WTC11 (cell line): ENCODE results near the gene PRICKLE3. TPM values are rescaled to one million over a fixed set of nuclear protein-coding genes. Genes with fewer than 3 reads are reported as not detected.

Experiments used
- ATAC-seq: fragments of 200-7000 bp; cut with Tn5 transposase; 2 replicates; pipeline ENCODE4 v1.10.0; 2021; ENCODE audit warnings: mild to moderate bottlenecking, moderate library complexity
- CTCF ChIA-PET: fragments of 300-600 bp; sonication (Branson Sonifier 250); formaldehyde crosslinking; loops from one replicate; lab custom pipeline; 2021; ENCODE audit warnings: antibody characterized with exemption; lab: Charles Lee
- POLR2A ChIA-PET: fragments of 350-600 bp; sonication (Branson Sonifier 250); formaldehyde crosslinking; loops from one replicate; lab custom pipeline; 2021; ENCODE audit warnings: antibody characterized with exemption; lab: Charles Lee
- DNase-seq: peaks from one replicate; pipeline ENCODE4 v3.0.0; 2021; ENCODE audit warnings: low spot score
- H3K27ac Mint-ChIP-seq: 2 replicates; pipeline ENCODE4 v1.8.0; 2021; ENCODE audit warnings: mixed read lengths
- H3K27me3 Mint-ChIP-seq: 2 replicates; pipeline ENCODE4 v1.8.0; 2021; ENCODE audit warnings: low read depth, mild to moderate bottlenecking, moderate library complexity, mixed read lengths
- H3K36me3 Mint-ChIP-seq: 2 replicates; pipeline ENCODE4 v1.8.0; 2021; ENCODE audit warnings: mixed read lengths
- H3K4me1 Mint-ChIP-seq: 2 replicates; pipeline ENCODE4 v1.8.0; 2022; ENCODE audit warnings: mixed read lengths
- H3K4me3 Mint-ChIP-seq: 2 replicates; pipeline ENCODE4 v1.8.0; 2021; ENCODE audit warnings: mild to moderate bottlenecking, moderate library complexity, mixed read lengths
- H3K9me3 Mint-ChIP-seq: 2 replicates; pipeline ENCODE4 v1.8.0; 2021; ENCODE audit warnings: mixed read lengths
- AFF4 ChIP-seq: sonication (generic); formaldehyde crosslinking; IDR thresholded peaks from 2 replicates; pipeline ENCODE4 v1.8.1; 2023; ENCODE audit warnings: mild to moderate bottlenecking, missing genetic modification reagents, borderline replicate concordance
- ATF1 ChIP-seq: sonication (generic); formaldehyde crosslinking; IDR thresholded peaks from 2 replicates; pipeline ENCODE4 v1.8.1; 2023; ENCODE audit warnings: mild to moderate bottlenecking, moderate library complexity, missing genetic modification reagents
- CREM ChIP-seq: sonication (generic); formaldehyde crosslinking; IDR thresholded peaks from 2 replicates; pipeline ENCODE4 v1.8.1; 2022; ENCODE audit warnings: mild to moderate bottlenecking, missing genetic modification reagents, moderate library complexity
- E2F4 ChIP-seq: sonication (generic); formaldehyde crosslinking; IDR thresholded peaks from 2 replicates; pipeline ENCODE4 v1.8.1; 2022; ENCODE audit warnings: low read depth, mild to moderate bottlenecking, moderate library complexity, missing genetic modification reagents, borderline replicate concordance
- E2F5 ChIP-seq: sonication (generic); formaldehyde crosslinking; IDR thresholded peaks from 2 replicates; pipeline ENCODE4 v1.8.1; 2022; ENCODE audit warnings: mild to moderate bottlenecking, moderate library complexity, missing genetic modification reagents
- MAX ChIP-seq: sonication (generic); formaldehyde crosslinking; IDR thresholded peaks from 2 replicates; pipeline ENCODE4 v1.8.0; 2022; ENCODE audit warnings: mild to moderate bottlenecking, missing genetic modification reagents
- MXD4 ChIP-seq: fragments of 250-450 bp; sonication (Bioruptor Pico); IDR thresholded peaks from 2 replicates; pipeline ENCODE4 v1.8.0; 2021; ENCODE audit warnings: mild to moderate bottlenecking, moderate library complexity, borderline replicate concordance
- NFATC4 ChIP-seq: fragments of 250-450 bp; sonication (Bioruptor Pico); IDR thresholded peaks from 2 replicates; pipeline ENCODE4 v1.9.0; 2021; ENCODE audit warnings: mild to moderate bottlenecking
- RELA ChIP-seq: sonication (generic); formaldehyde crosslinking; IDR thresholded peaks from 2 replicates; pipeline ENCODE4 v1.8.1; 2022; ENCODE audit warnings: missing genetic modification reagents, mild to moderate bottlenecking, borderline replicate concordance
- SMAD4 ChIP-seq: sonication (generic); formaldehyde crosslinking; IDR thresholded peaks from 2 replicates; pipeline ENCODE4 v1.8.0; 2022; ENCODE audit warnings: mild to moderate bottlenecking, missing genetic modification reagents
- TCF7 ChIP-seq: sonication (generic); formaldehyde crosslinking; IDR thresholded peaks from 2 replicates; pipeline ENCODE4 v1.8.0; 2022; ENCODE audit warnings: mild to moderate bottlenecking, low read depth, missing genetic modification reagents, moderate library complexity
- ZNF138 ChIP-seq: sonication (generic); formaldehyde crosslinking; conservative IDR thresholded peaks from 2 replicates; pipeline ENCODE4 v1.8.1; 2022; ENCODE audit warnings: mild to moderate bottlenecking, moderate library complexity, missing genetic modification reagents
- ZNF219 ChIP-seq: sonication (generic); formaldehyde crosslinking; IDR thresholded peaks from 2 replicates; pipeline ENCODE4 v1.8.0; 2023; ENCODE audit warnings: missing genetic modification reagents, mild to moderate bottlenecking, borderline replicate concordance
- ZNF317 ChIP-seq: sonication (generic); formaldehyde crosslinking; IDR thresholded peaks from 2 replicates; pipeline ENCODE4 v1.8.1; 2023; ENCODE audit warnings: low read depth, mild to moderate bottlenecking, moderate library complexity, missing genetic modification reagents, borderline replicate concordance
- ZNF512 ChIP-seq: sonication (generic); formaldehyde crosslinking; IDR thresholded peaks from 2 replicates; pipeline ENCODE4 v1.8.1; 2022; ENCODE audit warnings: missing genetic modification reagents, borderline replicate concordance
- total RNA-seq: library from RNA; stranded (reverse); gene quantifications from 3 replicates; pipeline ENCODE4 v1.2.3, GENCODE V29; 2021

PRICKLE3 gene
- total RNA-seq, 1 experiment from 2014 or later = 14.6 TPM

- peak overlapping the region; percentile 79; the same call in 1 of the 2 replicates for H3K27ac Mint-ChIP-seq
- H3K4me1 Mint-ChIP-seq = peaks cover 22% of the 10 kb centered on the region
- H3K27me3 Mint-ChIP-seq = no peaks in the 10 kb centered on the region; the same call in 1 of the 2 replicates
- H3K9me3 Mint-ChIP-seq = no peaks in the 10 kb centered on the region
- POLR2A ChIA-PET = interaction anchor here (0.6 to 0.9 kb wide), 2 partner anchors 23 to 55 kb away, joined by 3 to 6 read pairs; no protein-coding TSS in a partner anchor
- TF ChIP-seq SMAD4 (CRISPR knock-in tag) (no peak), TCF7 (CRISPR knock-in tag) (no peak), MXD4 (CRISPR knock-in tag) (no peak), RELA (CRISPR knock-in tag) (no peak), ATF1 (CRISPR knock-in tag) (no peak), ZNF219 (CRISPR knock-in tag) (no peak)
- no peak for ATAC-seq
- peak overlapping the region; percentile 77 for H3K4me3 Mint-ChIP-seq
- H3K36me3 Mint-ChIP-seq = peaks cover 7% of the 10 kb centered on the region
- DNase-seq = no peak
- CTCF ChIA-PET = interaction anchor here (0.6 to 1.0 kb wide), 3 partner anchors 20 to 76 kb away, joined by 4 to 6 read pairs (median 6); no protein-coding TSS in a partner anchor
These were observed 838 bp upstream of the PRICKLE3 start for GRCh38 chrX:49187028-49187394.

- ChIA-PET POLR2A (interaction anchor here (0.6 to 1.2 kb wide), 3 partner anchors 17 to 182 kb away, joined by 3 to 5 read pairs (median 4); partner anchors contain the start of gene GRIPAP1), CTCF (interaction anchor here (0.6 to 2.1 kb wide), 14 partner anchors 8 to 577 kb away, joined by 3 to 14 read pairs (median 6); partner anchors contain the start of genes MAGIX and PLP2)
- no peaks in the 10 kb centered on the region; the same call in 1 of the 2 replicates for H3K27me3 Mint-ChIP-seq
- H3K4me1 Mint-ChIP-seq = peaks cover 18% of the 10 kb centered on the region
- H3K36me3 Mint-ChIP-seq = peaks cover 17% of the 10 kb centered on the region
- peak overlapping the region; percentile 77 for H3K4me3 Mint-ChIP-seq
- TF ChIP-seq AFF4 (CRISPR knock-in tag) (no peak), MAX (no peak), CREM (no peak), E2F5 (CRISPR knock-in tag) (no peak), ZNF512 (CRISPR knock-in tag) (no peak), ZNF317 (no peak), ZNF138 (CRISPR knock-in tag) (no peak), E2F4 (CRISPR knock-in tag) (no peak), NFATC4 (CRISPR knock-in tag) (no peak), ZNF219 (CRISPR knock-in tag) (no peak)
- peak overlapping the region; percentile 95 for H3K27ac Mint-ChIP-seq
- no peaks in the 10 kb centered on the region for H3K9me3 Mint-ChIP-seq
- peak; percentile 97 for DNase-seq
- ATAC-seq = peak; percentile 88
These were observed 1.6 kb downstream of the PRICKLE3 start for GRCh38 chrX:49184294-49185281.
